Fibroblast of the aortic adventitia (primary cell): Measurements from ENCODE around the gene MATN1. TPM values are rescaled to one million over a fixed set of nuclear protein-coding genes. Genes with fewer than 3 reads are reported as not detected.

Experiments used
- DNase-seq: peaks from one replicate; pipeline ENCODE4 v3.0.0-alpha.2; 2010; ENCODE audit warnings: low read depth
- H3K4me3 ChIP-seq: 2 replicates; pipeline ENCODE4 v1.5.1; 2011; ENCODE audit warnings: low read depth, mild to moderate bottlenecking, control low read depth, low read length, moderate library complexity
- CTCF ChIP-seq: IDR thresholded peaks from 2 replicates; pipeline ENCODE4 v1.5.1; 2011; ENCODE audit warnings: mild to moderate bottlenecking, low read length, control low read depth, inconsistent platforms; ENCODE audit not compliant: insufficient read depth
- total RNA-seq: library from RNA; depleted of rRNA; stranded (reverse); fragments of >200 nt; gene quantifications from 2 replicates; pipeline ENCODE4 v1.2.3, GENCODE V29; 2012; ENCODE audit warnings: low replicate concordance

Gene MATN1
- total RNA-seq, 1 donor: 0.18 TPM

- no peak for DNase-seq
- no peak overlapping the region for H3K4me3 ChIP-seq
- no peak for TF ChIP-seq CTCF
Observed at GRCh38 chr1:30738040-30738714, 14.8 kb upstream of the MATN1 start.

DNA sequence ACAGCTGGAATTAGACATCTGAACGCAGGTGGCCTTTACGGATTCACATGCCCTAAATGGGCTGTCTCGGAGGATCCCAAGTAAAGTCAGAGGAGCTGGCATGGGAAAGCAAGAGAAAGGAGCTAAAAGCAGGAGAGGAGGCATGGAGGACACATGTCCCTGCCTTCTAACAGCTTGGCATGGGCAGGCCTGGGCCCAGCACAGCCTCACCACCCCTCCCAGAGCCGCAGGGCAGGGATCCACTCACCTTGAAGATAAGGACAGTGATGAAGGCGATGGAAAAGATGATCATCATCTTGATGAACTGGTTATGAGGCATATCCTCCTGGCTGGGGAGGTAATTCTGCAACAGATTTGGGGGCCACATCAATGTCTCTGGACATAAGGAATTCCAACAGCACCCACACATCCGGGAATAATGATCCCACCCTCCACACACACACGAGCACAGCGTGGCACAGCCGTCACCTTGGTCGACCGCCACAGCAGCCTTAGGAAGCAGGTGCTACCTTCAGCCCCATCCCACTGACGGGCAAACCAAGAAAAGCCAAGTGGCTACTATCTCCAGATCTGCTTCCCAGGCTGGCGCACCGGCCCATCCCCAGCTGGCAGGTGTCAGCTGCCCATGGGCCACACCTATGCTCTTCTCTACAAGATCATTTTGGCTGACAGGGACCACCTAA lies 14.1 kb upstream of the MATN1 start:
- no peak for DNase-seq
- TF ChIP-seq CTCF: no peak
- H3K4me3 ChIP-seq: no peak overlapping the region

GRCh38 chr1:30735668-30736498 lies 12.5 kb upstream of the MATN1 start:
- TF ChIP-seq CTCF: no peak
- H3K4me3 ChIP-seq: no peak overlapping the region
- peak; percentile 32 for DNase-seq

DNA sequence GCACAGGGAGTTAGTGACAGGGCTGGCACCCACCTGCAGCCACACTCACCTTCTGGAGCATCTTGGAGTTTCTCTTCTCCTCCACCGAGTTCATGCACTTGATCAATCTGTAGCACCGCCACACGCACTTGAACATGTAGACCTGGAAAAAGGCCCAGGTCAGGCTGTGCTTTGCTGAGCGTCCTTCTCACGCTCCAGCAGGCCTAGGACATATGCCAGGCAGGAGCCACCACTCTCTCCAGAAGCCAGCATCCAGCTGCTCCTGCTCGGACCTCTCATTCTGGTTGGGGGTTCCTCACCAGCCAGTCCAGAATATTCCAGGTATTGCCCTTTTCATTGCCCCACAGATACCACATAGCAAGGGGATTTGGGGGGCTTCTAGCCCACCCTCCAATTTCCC lies 11.7 kb upstream of the MATN1 start:
- H3K4me3 ChIP-seq: no peak overlapping the region
- no peak for DNase-seq
- no peak for TF ChIP-seq CTCF

DNA sequence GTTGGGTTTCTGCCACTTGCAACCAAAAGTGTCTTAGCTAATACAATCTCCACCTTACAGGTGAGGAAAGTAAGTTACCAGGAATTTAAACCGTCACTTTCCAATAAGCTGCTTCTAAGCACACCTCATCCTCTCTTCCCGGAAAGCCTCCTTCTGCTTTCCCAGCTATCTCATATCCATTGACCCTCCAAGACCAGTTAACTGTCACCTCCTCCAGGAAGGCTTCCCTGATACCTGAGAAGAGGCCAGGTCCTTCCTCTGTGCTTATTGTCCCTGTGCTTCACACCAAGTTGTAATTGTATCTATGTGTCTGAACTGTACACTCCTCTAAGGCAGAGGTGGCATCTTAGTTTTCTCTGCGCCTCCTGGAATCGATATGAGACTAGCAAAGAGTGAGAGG lies 11.2 kb upstream of the MATN1 start:
- TF ChIP-seq CTCF: no peak
- DNase-seq: no peak
- no peak overlapping the region for H3K4me3 ChIP-seq

DNA sequence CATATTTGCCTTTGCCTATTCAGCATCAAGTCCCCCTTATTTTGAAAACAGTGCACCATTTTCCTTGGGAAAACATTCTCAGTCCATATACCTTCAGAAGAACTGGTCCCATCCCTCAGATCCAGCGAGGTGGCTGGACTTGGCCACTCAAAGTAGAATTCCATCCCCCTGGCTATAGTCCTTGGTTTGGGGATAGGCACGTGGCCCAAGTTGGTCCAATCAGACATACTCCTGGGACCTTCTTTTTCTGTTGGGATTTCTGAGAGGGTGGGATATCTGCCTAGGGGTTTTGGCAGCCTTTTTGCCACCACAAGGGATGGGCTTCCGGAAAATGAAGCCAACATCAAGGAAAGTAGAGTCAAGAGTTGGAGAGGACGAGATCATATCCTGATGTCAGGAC lies 10.7 kb upstream of the MATN1 start:
- DNase-seq: no peak
- no peak overlapping the region for H3K4me3 ChIP-seq
- no peak for TF ChIP-seq CTCF
